ENCODE measurements around the gene THRB. TPM values are rescaled to one million over a fixed set of nuclear protein-coding genes. Genes with fewer than 3 reads are reported as not detected.

THRB gene
- total RNA-seq, 1 donor from 2014 or later = 3.1 TPM

GRCh38 chr3:24393316-24393715 lies 101.3 kb downstream of the THRB start:
- Histone ChIP-seq H3K4me3 (ENCODE audit: low read depth, low read length) (no peak overlapping the region), H3K27me3 (ENCODE audit: control insufficient read depth, insufficient read depth, low read length) (no peaks in the 10 kb centered on the region), H3K36me3 (ENCODE audit: control insufficient read depth, insufficient read depth, low read length) (no peaks in the 10 kb centered on the region)
- no peak for DNase-seq (ENCODE audit: low read depth)
- no peak for TF ChIP-seq CTCF (IDR thresholded peaks at IDR 0.05; ENCODE audit: insufficient read depth, low read length, poor library complexity, severe bottlenecking)

- H3K36me3 ChIP-seq (ENCODE audit: control insufficient read depth, insufficient read depth, low read length) = no peaks in the 10 kb centered on the region
- no peak for DNase-seq (ENCODE audit: low read depth)
- no peak overlapping the region for H3K4me3 ChIP-seq (ENCODE audit: low read depth, low read length)
- H3K27me3 ChIP-seq (ENCODE audit: control insufficient read depth, insufficient read depth, low read length) = no peaks in the 10 kb centered on the region
- TF ChIP-seq CTCF (IDR thresholded peaks at IDR 0.05; ENCODE audit: insufficient read depth, low read length, poor library complexity, severe bottlenecking) = no peak
Observed at GRCh38 chr3:24390169-24391130, 104.2 kb downstream of the THRB start.

- no peak for DNase-seq (ENCODE audit: low read depth)
- no peak overlapping the region for H3K4me3 ChIP-seq (ENCODE audit: low read depth, low read length)
- TF ChIP-seq CTCF (IDR thresholded peaks at IDR 0.05; ENCODE audit: insufficient read depth, low read length, poor library complexity, severe bottlenecking) = no peak
- H3K36me3 ChIP-seq (ENCODE audit: control insufficient read depth, insufficient read depth, low read length) = no peaks in the 10 kb centered on the region
- no peaks in the 10 kb centered on the region for H3K27me3 ChIP-seq (ENCODE audit: control insufficient read depth, insufficient read depth, low read length)
Observed at GRCh38 chr3:24389108-24390090, 105.3 kb downstream of the THRB start.

GRCh38 chr3:24388611-24389010 lies 106.0 kb downstream of the THRB start:
- TF ChIP-seq CTCF (IDR thresholded peaks at IDR 0.05; ENCODE audit: insufficient read depth, low read length, poor library complexity, severe bottlenecking) = no peak
- no peak for DNase-seq (ENCODE audit: low read depth)
- H3K36me3 ChIP-seq (ENCODE audit: control insufficient read depth, insufficient read depth, low read length) = no peaks in the 10 kb centered on the region
- no peak overlapping the region for H3K4me3 ChIP-seq (ENCODE audit: low read depth, low read length)
- H3K27me3 ChIP-seq (ENCODE audit: control insufficient read depth, insufficient read depth, low read length) = no peaks in the 10 kb centered on the region

- Histone ChIP-seq H3K27me3 (ENCODE audit: control insufficient read depth, insufficient read depth, low read length) (no peaks in the 10 kb centered on the region), H3K36me3 (ENCODE audit: control insufficient read depth, insufficient read depth, low read length) (no peaks in the 10 kb centered on the region), H3K4me3 (ENCODE audit: low read depth, low read length) (no peak overlapping the region)
- no peak for TF ChIP-seq CTCF (IDR thresholded peaks at IDR 0.05; ENCODE audit: insufficient read depth, low read length, poor library complexity, severe bottlenecking)
- DNase-seq (ENCODE audit: low read depth) = no peak
Observed at GRCh38 chr3:24388159-24388558, 106.5 kb downstream of the THRB start.
